ENCODE measurements around the gene CXCL17. TPM values are rescaled to one million over a fixed set of nuclear protein-coding genes. Genes with fewer than 3 reads are reported as not detected.
"Not testable (repeated sequence)": the region's sequence is repeated elsewhere in the genome, so short reads cannot be mapped to it uniquely, and the experiment has no call there.

CXCL17 gene
- not detected in 2 replicates for total RNA-seq (2014; rRNA removed; shearing (Covaris generic); ENCODE audit: low replicate concordance)

DNA sequence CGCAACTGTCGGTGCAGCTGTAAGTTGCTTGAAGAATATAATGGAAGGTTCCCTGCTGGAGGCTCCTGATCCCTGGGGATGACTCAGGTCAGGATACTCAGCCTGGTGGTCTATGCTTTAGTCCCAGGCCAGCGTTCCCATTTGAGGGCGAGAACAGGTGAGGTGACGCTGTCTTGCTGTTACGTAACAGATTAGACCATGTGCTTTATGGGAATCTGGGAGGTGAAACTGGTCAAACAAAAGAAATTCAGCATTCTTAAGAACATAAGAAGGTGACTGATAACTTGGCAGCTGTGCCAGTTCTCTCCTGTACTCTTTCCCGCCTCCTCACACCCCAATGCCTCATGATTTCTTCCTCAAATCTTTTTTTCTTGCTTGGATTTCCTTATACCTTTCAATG lies at the start of gene CXCL17:
TSS of gene CXCL17 (minus strand) at position 114 of the 400 bp plus-strand sequence. CDS start 114 bp downstream, outside the sequence.
- no peaks in the 10 kb centered on the region for H3K9me3 ChIP-seq
- peaks cover 5% of the 10 kb centered on the region; the same call in 1 of the 2 replicates for H3K27me3 ChIP-seq
- no peak within 1 kb of the TSS for H3K4me3 ChIP-seq
- no peaks in the 10 kb centered on the region for H3K36me3 ChIP-seq
- no peak for DNase-seq

DNA sequence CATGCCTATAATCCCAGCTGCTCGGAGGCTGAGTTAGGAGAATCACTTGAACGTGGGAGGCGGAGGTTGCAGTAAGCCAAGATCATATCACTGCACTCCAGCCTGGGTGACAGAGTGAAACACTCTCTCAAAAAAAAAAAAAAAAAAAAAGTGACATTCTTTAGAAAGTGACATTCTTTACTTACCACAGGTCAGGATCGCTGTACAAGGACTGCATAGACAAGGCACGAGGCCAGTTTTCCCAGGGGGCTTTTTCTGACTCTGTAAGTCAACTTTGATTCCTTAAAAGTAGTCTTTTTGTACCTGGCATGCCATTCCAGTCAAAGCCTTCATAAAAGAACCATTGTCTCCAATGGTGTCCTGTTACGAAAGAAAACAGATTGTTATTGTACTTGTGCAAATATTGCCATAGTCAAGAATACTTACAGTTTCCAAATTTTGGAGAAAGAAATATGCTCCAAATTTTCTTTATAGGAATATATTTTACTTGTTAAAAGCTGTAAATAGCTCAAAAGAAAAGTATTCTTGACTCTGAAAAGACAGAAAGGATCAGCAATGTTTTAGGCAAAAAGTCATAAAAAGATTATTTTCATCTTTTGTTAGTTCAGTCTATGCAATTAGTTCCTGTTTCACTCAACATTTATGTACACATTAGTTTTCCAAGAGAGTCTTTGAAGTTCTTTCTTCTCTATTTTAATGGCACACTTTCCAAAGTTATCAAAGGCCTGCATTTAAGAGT lies 46.2 kb upstream of the CXCL17 start:
- Histone ChIP-seq H3K9me3 (no peaks in the 10 kb centered on the region), H3K27me3 (peaks cover 3% of the 10 kb centered on the region; the same call in 1 of the 2 replicates), H3K4me3 (no peak overlapping the region), H3K36me3 (no peaks in the 10 kb centered on the region)
- DNase-seq, result no peak

GRCh38 chr19:42487798-42488178 lies 45.0 kb upstream of the CXCL17 start:
- no peaks in the 10 kb centered on the region for H3K9me3 ChIP-seq
- H3K36me3 ChIP-seq, result no peaks in the 10 kb centered on the region
- DNase-seq, result no peak
- H3K4me3 ChIP-seq, result no peak overlapping the region
- peaks cover 5% of the 10 kb centered on the region; the same call in 1 of the 2 replicates for H3K27me3 ChIP-seq

DNA sequence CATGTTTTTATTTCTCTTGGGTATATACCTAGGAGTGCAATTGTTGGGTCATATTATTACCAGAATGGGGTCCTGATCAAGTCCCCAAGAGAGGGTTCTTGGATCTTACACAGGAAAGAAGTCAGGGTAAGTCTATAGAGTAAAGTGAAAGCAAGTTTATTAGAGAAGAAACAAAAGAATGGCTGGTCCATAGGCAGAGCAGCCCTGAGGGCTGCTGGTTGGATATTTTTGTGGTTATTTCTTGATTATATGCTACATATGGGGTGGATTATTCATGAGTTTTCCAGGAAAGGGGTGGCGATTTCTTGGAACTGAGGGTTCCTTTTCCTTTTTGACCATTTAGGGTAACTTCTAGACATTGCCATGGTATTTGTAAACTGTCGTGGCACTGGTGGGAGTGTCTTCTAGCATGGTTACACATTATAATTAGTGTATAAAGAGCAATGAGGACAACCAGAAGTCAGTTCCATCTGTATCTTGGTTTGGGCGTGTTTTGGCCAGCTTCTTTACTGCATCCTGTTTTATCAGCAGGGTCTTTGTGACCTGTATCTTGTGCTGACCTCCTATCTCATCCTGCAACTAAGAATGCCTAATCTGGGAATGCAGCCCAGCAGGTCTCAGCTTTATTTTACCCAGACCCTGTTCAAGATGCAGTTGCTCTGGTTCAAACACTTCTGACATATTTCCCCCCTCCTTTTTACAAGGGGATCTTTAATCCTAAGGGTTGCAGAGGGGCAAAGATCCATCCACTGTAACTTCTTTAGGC lies 44.5 kb upstream of the CXCL17 start:
- Histone ChIP-seq H3K27me3 (peaks cover 5% of the 10 kb centered on the region; the same call in 1 of the 2 replicates), H3K9me3 (no peaks in the 10 kb centered on the region), H3K36me3 (no peaks in the 10 kb centered on the region), H3K4me3 (no peak overlapping the region)
- DNase-seq, result no peak

DNA sequence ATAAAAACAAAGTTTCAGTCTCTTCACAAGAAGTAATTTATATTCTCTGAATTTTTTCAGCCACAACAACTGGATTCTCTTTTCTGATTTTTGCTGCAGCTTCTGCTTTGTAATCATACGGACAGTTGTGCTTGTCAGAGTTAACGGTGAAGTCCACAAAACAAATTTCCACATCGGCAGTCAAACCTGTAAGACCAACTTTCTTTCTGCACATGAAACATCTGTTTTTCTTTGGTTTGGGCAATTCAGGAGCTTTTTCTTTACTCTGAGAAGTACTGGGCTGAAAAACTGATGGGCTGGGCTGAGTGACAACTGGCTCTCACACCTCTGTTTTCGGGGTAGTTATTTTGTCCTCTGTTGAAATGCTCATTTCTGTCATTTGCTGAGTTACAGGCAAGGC lies 42.3 kb upstream of the CXCL17 start:
- DNase-seq, H3K36me3 ChIP-seq, H3K4me3 ChIP-seq, H3K9me3 ChIP-seq, H3K27me3 ChIP-seq: not testable (repeated sequence)

DNA sequence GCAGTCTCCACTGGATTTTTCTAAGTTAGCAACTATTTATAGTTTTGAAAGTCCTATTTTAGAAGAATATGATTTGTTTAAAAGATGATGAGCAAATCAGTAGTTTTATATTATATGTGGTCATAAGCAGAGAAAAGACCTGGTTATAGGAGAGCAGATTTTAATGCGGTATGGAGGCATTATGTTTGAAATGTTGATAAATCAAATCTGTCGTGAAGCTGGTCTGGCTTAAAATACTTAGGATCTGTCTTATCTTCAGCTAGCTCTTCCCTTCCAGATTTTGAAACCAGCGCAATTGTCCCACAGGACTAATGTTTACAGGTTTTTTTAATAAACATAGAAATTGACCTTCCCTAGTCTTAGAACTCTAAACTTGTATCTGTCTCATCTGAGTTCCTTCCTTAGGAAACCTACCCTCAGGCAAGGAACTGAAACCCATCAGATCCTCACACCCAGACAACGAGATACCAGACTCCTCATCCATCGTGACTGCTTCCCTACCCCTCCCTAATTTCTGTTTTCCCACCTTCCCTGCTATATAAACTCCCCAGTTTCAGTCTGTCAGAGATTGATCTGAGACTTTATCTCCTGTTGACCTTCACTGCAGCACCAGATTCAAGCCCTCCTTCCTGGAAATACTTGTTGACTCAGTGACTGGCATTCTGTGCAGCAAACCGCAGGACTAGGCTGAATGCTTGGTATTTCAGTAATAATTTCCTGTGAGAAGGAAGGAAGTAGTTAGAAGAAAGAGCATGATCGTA lies 37.8 kb upstream of the CXCL17 start:
- Histone ChIP-seq H3K36me3 (no peaks in the 10 kb centered on the region), H3K27me3 (peaks cover 7% of the 10 kb centered on the region; the same call in 1 of the 2 replicates), H3K9me3 (no peaks in the 10 kb centered on the region), H3K4me3 (no peak overlapping the region)
- peak; percentile 40 for DNase-seq

- no peak for DNase-seq
- Histone ChIP-seq H3K27me3 (peaks cover 9% of the 10 kb centered on the region; the same call in 1 of the 2 replicates), H3K4me3 (no peak overlapping the region), H3K9me3 (no peaks in the 10 kb centered on the region), H3K36me3 (no peaks in the 10 kb centered on the region)
Measured at GRCh38 chr19:42479736-42480135, 37.0 kb upstream of the CXCL17 start.

DNA sequence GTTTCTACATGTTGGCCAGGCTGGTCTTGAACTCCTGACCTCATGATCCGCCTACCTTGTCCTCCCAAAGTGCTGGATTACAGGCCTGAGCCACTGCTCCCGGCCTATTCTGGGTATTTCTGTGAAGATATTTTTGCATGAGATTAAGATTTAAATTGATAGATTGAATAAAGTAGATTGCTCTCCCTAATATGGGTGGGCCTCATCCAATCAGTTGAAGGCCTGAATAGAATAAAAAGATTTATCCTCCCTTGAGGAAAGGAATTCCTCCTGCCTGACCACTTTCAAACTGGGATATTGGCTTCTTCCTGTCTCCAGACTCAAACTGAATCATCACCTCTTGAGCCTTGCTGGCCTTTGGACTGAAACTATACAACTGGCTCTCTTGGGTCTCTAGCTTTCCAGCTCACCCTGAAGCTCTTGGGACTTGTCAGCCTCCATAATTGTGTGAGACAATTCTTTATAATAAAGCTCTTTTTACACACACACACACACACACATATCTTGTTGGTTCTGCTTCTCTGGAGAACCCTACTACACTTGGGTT lies 36.1 kb upstream of the CXCL17 start:
- H3K9me3 ChIP-seq, result no peaks in the 10 kb centered on the region
- H3K27me3 ChIP-seq, result peaks cover 6% of the 10 kb centered on the region; the same call in 1 of the 2 replicates
- no peak for DNase-seq
- H3K4me3 ChIP-seq, result no peak overlapping the region
- H3K36me3 ChIP-seq, result no peaks in the 10 kb centered on the region

GRCh38 chr19:42477933-42478332 lies 35.2 kb upstream of the CXCL17 start:
- H3K4me3 ChIP-seq, result no peak overlapping the region
- no peaks in the 10 kb centered on the region for H3K36me3 ChIP-seq
- no peaks in the 10 kb centered on the region for H3K9me3 ChIP-seq
- H3K27me3 ChIP-seq, result peaks cover 5% of the 10 kb centered on the region; the same call in 1 of the 2 replicates
- no peak for DNase-seq

DNA sequence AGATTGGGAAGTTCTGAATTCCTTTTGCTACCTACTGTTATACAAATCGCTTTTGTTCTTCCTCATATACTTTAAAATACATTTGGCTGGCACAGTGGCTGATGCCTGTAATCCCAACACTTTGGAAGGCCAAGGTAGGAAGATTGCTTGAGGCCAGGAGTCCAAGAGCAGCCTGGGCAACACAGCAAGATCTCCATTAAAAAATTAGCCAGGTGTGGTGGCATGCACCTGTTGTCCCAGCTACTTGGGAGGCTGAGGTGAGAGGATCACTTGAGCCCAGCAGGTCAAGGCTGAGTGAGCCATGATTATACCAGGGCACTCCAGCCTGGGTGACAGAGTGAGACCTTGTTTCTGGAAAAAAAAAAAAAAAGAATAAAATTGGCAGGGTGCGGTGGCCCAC lies 34.4 kb upstream of the CXCL17 start:
- Histone ChIP-seq H3K9me3 (no peaks in the 10 kb centered on the region), H3K36me3 (no peaks in the 10 kb centered on the region), H3K27me3 (peaks cover 8% of the 10 kb centered on the region; the same call in 1 of the 2 replicates), H3K4me3 (no peak overlapping the region)
- no peak for DNase-seq

- no peaks in the 10 kb centered on the region for H3K36me3 ChIP-seq
- H3K27me3 ChIP-seq, result peaks cover 14% of the 10 kb centered on the region
Measured at GRCh38 chr19:42475366-42475765, 32.6 kb upstream of the CXCL17 start.

DNA sequence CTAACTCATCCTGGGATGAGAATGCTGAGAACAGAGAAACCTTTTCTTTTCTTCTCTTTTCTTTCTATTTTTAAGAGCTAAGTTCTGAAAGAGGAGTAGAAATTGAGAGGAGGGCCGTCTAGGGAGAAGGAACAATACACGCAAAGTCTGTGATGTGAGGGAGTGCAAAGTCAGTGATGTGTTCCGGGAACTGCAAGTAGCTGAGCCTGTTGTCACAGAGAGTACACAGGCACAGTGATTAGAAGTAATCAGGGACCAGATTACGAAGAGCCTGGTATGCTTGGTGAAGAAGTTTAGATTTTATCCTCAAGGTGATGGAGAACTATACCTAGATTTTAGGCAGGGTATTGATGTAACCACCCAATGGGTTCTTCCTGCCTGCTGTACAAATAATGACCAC lies 32.0 kb upstream of the CXCL17 start:
- no peaks in the 10 kb centered on the region for H3K36me3 ChIP-seq
- no peak overlapping the region for H3K4me3 ChIP-seq
- H3K9me3 ChIP-seq, result no peaks in the 10 kb centered on the region
- H3K27me3 ChIP-seq, result peaks cover 14% of the 10 kb centered on the region
- DNase-seq, result no peak

More at GRCh38 chr19:42475366-42475765, 32.6 kb upstream of the CXCL17 start:
- Histone ChIP-seq H3K9me3 (no peaks in the 10 kb centered on the region), H3K4me3 (no peak overlapping the region)
- DNase-seq, result no peak

DNA sequence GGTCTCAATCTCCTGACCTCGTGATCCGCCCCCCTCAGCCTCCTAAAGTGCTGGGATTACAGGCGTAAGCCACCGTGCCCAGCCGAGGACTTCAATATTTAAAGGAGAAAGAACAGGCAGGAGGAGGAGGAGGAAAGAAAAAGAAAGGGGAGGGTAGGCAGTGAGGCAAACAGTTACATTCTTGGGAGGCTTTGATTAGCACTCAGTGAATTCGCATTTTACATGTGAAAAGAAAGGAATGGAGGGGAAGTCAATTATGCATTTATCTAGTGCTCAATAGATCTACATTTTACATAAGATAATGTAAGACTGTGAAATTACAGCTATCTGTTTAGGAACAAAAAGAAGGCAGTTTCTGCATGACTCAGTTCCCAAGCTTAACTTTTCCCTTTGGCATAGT lies 30.9 kb upstream of the CXCL17 start:
- no peaks in the 10 kb centered on the region for H3K9me3 ChIP-seq
- no peak for DNase-seq
- no peaks in the 10 kb centered on the region for H3K36me3 ChIP-seq
- no peak overlapping the region for H3K4me3 ChIP-seq
- peaks cover 14% of the 10 kb centered on the region for H3K27me3 ChIP-seq

GRCh38 chr19:42472402-42473147 lies 29.8 kb upstream of the CXCL17 start:
- DNase-seq, result no peak
- peaks cover 14% of the 10 kb centered on the region for H3K27me3 ChIP-seq
- no peak overlapping the region for H3K4me3 ChIP-seq

GRCh38 chr19:42471554-42472249 lies 29.0 kb upstream of the CXCL17 start:
- no peaks in the 10 kb centered on the region for H3K9me3 ChIP-seq
- no peaks in the 10 kb centered on the region for H3K36me3 ChIP-seq
- peak; percentile 45 for DNase-seq
- H3K4me3 ChIP-seq, result no peak overlapping the region
- peaks cover 14% of the 10 kb centered on the region for H3K27me3 ChIP-seq

More at GRCh38 chr19:42472402-42473147, 29.8 kb upstream of the CXCL17 start:
- H3K36me3 ChIP-seq, result no peaks in the 10 kb centered on the region
- no peaks in the 10 kb centered on the region for H3K9me3 ChIP-seq
